C1 segment of cervical spinal cord (tissue), 14 donors: ENCODE measurements around the gene CPXCR1.
"Not testable (repeated sequence)": the region's sequence is repeated elsewhere in the genome, so short reads cannot be mapped to it uniquely, and the experiment has no call there.

Experiments used
- DNase-seq, 14 donors: peaks; one replicate each; lab custom pipeline; 2025; lab: John Stamatoyannopoulos, UW

CPXCR1 gene

GRCh38 chrX:88746925-88747324 is at the start of gene CPXCR1:
CPXCR1 (plus strand) TSS chrX:88747225; CDS start chrX:88753415, 6,190 bp downstream.
- DNase-seq: no peak

- no peak for DNase-seq
These were observed 11.2 kb upstream of the CPXCR1 start for GRCh38 chrX:88735835-88736234.

GRCh38 chrX:88746215-88746614 is 810 bp upstream of the CPXCR1 start:
- DNase-seq: not testable (repeated sequence)

GRCh38 chrX:88752339-88752738 is 5.3 kb downstream of the CPXCR1 start:
- not testable (repeated sequence) for DNase-seq

- no peak for DNase-seq
These were observed 42.8 kb downstream of the CPXCR1 start for GRCh38 chrX:88789825-88790224.
